Tibial nerve (tissue), 3 donors: ENCODE results near the gene ECT2L.

Experiments
- EP300 ChIP-seq, 2 donors: sonication (generic); formaldehyde crosslinking; IDR thresholded peaks; one replicate each; pipeline ENCODE4 v1.6.1; 2017; ENCODE audit warnings: antibody characterized with exemption in 2 of 2, mild to moderate bottlenecking in 1 of 2
- POLR2A ChIP-seq, 2 donors: fragments of 450-650 bp; IDR thresholded peaks; one replicate each; pipeline ENCODE4 v1.6.1; 2017; ENCODE audit warnings: antibody characterized with exemption in 2 of 2, mild to moderate bottlenecking in 2 of 2, moderate library complexity in 2 of 2

DNA sequence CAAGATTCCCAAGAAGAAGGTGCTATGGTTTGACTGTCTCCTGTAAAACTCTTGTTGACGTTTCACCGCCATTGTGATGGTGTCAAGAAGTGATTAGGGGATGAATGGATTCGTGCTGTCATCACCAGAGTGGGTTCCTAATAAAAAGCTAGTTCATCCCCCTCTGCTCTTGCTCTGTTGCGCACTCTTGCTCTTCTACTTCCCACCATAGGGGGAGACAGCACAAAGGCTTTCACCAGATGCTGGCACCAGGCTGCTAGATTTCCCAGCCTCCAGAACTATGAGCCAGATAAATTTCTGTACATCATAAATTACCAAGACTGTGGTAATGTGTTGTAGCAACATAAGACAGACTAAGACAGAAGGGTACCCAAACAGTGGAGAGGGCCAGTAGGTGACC, 43.9 kb upstream of the ECT2L start:
- TF ChIP-seq EP300 (IDR thresholded peaks at IDR 0.05) (no peak), POLR2A (IDR thresholded peaks at IDR 0.05) (no peak)
